Kidney epithelial cell (primary cell): ENCODE measurements around the gene NT5DC3. TPM values are rescaled to one million over a fixed set of nuclear protein-coding genes. Genes with fewer than 3 reads are reported as not detected.

Source experiments
- DNase-seq: peaks from one replicate; pipeline ENCODE4 v3.0.0-alpha.2; 2010; ENCODE audit warnings: low read depth
- H3K27me3 ChIP-seq: 2 replicates; pipeline ENCODE4 v1.6.0; 2011; ENCODE audit warnings: low read length; ENCODE audit not compliant: control insufficient read depth, insufficient read depth
- H3K36me3 ChIP-seq: 2 replicates; pipeline ENCODE4 v1.5.1; 2011; ENCODE audit warnings: low read length; ENCODE audit not compliant: control insufficient read depth, insufficient read depth
- H3K4me3 ChIP-seq: 2 replicates; pipeline ENCODE4 v1.5.1; 2011; ENCODE audit warnings: low read depth, mild to moderate bottlenecking, control low read depth, low read length
- total RNA-seq: library from RNA; depleted of rRNA; stranded (reverse); fragments of >200 nt; gene quantifications from 2 replicates; pipeline ENCODE4 v1.2.3, GENCODE V29; 2015
- TF ChIP-seq, protein P1 (sequence below): IDR thresholded peaks from 2 replicates; pipeline ENCODE4 v1.5.1; 2011; ENCODE audit warnings: mild to moderate bottlenecking, moderate library complexity, low read length, control low read depth, inconsistent platforms; ENCODE audit not compliant: insufficient read depth, poor library complexity, severe bottlenecking

NT5DC3 gene
- total RNA-seq, 1 donor from 2014 or later, result 17.0 TPM

DNA sequence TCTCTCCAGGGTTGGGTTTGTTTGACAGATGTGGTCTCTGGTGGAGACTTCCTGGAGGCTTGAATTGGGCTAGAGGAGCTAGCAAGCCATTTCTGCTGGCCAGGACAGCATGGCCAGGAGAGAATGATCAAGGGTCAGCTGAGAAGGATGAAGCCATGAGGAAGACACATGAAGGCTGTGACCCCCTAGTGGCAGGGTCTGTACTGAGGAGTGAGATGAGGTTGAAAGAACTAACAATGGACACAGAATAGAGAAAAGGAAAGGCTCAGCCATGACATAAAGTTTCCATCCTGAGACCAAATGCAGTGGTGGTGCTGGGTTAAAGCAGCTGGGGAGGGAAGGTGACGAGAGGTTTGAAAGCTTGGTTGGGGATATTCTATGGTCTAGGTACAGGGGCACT is 89.9 kb downstream of the NT5DC3 start:
- H3K4me3 ChIP-seq, result no peak overlapping the region
- no peaks in the 10 kb centered on the region for H3K36me3 ChIP-seq
- DNase-seq, result no peak
- no peaks in the 10 kb centered on the region for H3K27me3 ChIP-seq
- TF ChIP-seq, protein P1, sequence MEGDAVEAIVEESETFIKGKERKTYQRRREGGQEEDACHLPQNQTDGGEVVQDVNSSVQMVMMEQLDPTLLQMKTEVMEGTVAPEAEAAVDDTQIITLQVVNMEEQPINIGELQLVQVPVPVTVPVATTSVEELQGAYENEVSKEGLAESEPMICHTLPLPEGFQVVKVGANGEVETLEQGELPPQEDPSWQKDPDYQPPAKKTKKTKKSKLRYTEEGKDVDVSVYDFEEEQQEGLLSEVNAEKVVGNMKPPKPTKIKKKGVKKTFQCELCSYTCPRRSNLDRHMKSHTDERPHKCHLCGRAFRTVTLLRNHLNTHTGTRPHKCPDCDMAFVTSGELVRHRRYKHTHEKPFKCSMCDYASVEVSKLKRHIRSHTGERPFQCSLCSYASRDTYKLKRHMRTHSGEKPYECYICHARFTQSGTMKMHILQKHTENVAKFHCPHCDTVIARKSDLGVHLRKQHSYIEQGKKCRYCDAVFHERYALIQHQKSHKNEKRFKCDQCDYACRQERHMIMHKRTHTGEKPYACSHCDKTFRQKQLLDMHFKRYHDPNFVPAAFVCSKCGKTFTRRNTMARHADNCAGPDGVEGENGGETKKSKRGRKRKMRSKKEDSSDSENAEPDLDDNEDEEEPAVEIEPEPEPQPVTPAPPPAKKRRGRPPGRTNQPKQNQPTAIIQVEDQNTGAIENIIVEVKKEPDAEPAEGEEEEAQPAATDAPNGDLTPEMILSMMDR, result peak; percentile 4

DNA sequence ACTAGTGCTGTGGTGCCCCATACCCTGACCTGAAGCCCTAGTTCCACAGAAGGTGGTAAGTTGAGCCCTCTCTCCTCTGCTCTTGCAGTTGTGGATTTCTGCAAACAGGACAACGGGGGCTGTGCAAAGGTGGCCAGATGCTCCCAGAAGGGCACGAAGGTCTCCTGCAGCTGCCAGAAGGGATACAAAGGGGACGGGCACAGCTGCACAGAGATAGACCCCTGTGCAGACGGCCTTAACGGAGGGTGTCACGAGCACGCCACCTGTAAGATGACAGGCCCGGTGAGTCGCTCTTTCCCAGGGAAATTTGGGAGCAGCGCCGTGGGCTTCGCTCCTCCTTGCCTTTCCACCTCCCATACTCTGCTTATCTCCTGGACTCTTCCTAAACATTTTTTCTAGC is 92.2 kb downstream of the NT5DC3 start:
- TF ChIP-seq, protein P1, result no peak
- Histone ChIP-seq H3K27me3 (no peaks in the 10 kb centered on the region), H3K4me3 (no peak overlapping the region), H3K36me3 (no peaks in the 10 kb centered on the region)
- no peak for DNase-seq

DNA sequence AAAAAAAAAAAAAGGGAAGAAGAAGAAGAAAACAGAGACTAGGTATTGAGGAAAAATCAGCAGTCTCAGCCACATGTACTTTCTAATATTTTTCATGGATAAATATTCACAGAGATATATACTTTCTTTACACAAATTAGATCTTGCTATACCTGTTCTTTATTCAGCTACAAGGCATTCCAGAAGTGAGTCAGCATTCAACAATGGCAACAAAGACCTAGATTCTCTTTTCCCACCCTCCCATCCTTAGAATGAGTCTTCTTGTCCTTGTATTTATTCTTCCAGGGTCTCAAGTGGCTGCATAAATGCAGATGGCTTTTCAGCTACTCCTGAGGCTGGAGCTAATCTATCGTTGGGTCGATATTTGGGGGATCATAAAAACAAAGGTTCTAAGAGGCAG is 93.0 kb downstream of the NT5DC3 start:
- no peaks in the 10 kb centered on the region for H3K27me3 ChIP-seq
- H3K36me3 ChIP-seq, result no peaks in the 10 kb centered on the region
- DNase-seq, result no peak
- TF ChIP-seq, protein P1, result no peak
- no peak overlapping the region for H3K4me3 ChIP-seq

DNA sequence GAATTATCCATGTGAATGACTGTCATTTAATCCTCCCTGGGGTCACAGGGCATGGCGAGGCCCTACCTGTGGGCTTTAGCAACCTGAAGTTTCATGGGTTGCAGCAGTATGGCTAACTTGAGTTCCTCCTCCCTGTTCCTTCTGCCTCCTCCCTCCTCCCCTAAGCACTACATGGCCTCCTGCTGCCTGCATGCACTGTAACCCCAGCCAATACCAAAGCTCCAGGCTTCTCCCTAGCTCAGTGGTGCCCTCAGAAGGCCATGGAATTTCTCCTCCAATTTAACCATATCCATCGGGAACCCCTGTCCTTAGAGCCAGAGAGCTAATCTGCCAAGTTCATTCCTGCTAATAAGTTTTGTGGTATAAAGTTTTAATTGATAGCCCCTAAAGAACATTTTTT is 95.1 kb downstream of the NT5DC3 start:
- Histone ChIP-seq H3K36me3 (no peaks in the 10 kb centered on the region), H3K4me3 (no peak overlapping the region), H3K27me3 (no peaks in the 10 kb centered on the region)
- DNase-seq, result no peak
- TF ChIP-seq, protein P1, result no peak

DNA sequence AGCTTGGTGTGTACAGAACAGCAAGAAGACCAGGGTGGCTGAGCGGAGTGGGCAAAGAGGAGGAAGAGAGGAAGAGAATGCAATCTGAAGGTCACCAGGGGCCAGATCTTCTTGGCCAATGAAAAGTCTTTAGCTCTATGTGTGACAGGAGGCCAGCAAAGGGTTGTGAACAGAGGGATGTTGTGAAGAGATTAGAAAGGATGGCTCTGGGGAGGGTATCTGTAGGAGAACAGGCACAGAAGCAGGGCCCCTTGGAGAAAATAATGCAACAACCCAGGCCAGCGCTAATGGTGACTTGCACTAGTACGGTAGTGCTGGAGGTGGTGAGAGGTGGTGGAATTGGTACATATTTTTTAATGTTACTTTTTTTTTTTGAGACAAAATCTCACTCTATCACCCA is 97.2 kb downstream of the NT5DC3 start:
- TF ChIP-seq, protein P1, result no peak
- no peaks in the 10 kb centered on the region for H3K36me3 ChIP-seq
- no peaks in the 10 kb centered on the region for H3K27me3 ChIP-seq
- H3K4me3 ChIP-seq, result no peak overlapping the region
- DNase-seq, result no peak

DNA sequence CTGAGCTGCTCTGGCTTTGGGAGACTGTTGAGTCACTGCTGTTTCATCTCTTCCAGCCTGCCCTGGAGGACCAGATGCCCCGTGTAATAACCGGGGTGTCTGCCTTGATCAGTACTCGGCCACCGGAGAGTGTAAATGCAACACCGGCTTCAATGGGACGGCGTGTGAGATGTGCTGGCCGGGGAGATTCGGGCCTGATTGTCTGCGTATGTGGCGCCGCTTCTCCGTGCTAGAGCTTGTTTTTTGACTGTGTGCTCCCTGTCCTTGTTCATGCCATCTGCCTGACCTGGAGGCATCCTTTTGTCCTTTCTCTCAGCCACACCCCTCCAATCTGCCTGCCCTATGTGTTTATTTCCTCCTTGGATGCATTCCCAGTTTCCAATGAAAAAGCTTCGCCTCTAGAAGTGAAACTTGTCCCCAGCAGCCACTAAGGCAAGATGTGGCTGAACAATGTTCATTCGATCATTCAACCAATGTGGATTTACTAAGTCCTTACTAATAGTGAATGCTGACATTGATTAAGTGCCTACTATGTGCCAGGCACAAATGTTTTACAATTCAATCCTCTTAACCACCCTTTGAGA is 98.6 kb downstream of the NT5DC3 start:
- DNase-seq, result no peak

More for the DNA sequence above, 98.6 kb downstream of the NT5DC3 start:
- H3K27me3 ChIP-seq, result no peaks in the 10 kb centered on the region
- no peaks in the 10 kb centered on the region for H3K36me3 ChIP-seq
- no peak overlapping the region for H3K4me3 ChIP-seq
- TF ChIP-seq, protein P1, result no peak
